GM12873 (cell line): ENCODE data around the gene SETD6.

ENCODE experiments used
- CTCF ChIP-seq: IDR thresholded peaks from 2 replicates; pipeline ENCODE4 v1.5.1; 2012; ENCODE audit warnings: low read depth, mild to moderate bottlenecking, moderate library complexity, low read length, control low read depth; ENCODE audit not compliant: insufficient read depth; ENCODE audit errors: missing control alignments

Gene SETD6

DNA sequence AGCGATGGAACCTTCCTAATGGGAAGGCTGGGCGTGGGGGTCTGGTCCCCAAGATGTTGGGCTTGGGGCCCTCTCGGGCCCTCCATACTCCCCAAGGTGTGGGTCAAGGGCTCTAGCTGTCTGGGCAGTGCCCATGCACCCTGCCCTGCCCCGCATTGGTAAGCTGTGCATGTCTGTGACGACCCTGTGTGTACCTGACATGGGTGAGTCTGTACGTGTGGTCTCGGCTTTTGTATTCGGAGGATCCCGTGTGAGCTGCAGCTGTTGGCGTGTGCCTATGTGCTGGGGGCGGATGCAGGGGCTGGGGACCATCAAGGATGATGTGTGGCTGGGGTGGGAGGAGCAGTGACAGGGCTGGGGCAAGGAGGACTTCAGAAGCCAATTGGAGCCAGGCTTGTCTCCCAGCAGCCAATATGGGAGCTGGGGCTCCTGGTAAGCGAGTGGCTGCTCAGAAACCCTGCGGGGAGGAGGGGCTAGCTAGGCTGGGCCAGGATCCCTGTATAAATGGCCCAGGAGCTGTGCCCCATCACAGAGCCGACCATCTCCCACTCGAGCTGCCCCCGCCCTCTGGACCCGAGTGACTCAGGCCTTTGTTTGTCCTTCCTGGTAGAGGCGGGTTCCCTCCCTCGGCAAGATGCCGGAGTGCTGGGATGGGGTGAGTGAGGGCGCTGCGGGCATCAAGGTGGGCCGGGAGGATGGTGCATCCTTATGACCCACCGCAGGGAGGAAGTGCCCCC is 15.5 kb upstream of the SETD6 start, which contains the start of gene NDRG4:
Gene NDRG4, plus strand, starts transcription at position 529 of the 737 bp plus-strand sequence. Its CDS starts 106 bp downstream, at position 635.
- no peak for TF ChIP-seq CTCF

GRCh38 chr16:58500430-58501241 is 14.7 kb upstream of the SETD6 start:
- TF ChIP-seq CTCF, result no peak

DNA sequence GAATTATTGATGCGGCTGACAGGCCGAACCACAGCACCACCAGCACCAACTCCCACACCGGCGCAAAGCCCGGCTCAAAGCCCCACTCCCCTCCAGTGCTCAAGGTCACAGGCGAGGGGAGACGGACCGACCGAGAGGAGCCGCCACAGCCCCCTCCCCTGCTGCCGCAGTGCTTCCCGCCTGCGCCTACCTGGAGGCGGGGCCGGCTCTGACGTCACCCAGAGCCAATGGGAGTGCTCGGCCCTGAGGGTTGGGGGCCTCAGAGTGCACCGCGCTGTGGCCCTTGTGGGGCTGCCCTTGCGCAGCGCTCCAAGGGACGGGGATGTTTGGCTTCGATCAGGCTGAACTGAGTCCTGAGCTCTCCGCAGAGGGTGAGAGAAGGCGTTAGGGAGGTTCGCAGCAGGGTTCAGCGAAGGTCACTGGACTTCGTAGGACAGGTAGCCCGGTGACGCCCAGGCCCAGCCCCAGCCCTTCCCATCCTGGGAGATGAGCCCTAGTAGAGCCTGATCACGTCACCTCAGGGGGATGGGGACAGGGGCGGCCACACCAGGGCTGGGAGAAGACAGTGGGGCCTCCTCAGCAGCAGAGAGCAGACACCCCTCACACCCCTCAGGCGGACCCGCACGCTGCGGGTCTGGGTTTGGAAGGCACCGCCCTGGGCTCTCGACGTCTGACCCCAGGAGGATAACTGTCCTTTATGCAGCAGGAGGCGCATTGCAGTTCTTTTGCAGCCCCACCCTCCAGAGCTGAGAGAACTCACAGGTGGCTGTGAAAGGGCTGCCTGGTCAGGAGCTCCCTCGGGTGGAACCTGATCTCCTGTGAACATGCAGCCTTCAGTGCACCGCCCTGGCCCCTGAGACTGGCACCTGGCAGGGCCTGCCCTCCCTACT is 13.8 kb upstream of the SETD6 start:
- no peak for TF ChIP-seq CTCF

DNA sequence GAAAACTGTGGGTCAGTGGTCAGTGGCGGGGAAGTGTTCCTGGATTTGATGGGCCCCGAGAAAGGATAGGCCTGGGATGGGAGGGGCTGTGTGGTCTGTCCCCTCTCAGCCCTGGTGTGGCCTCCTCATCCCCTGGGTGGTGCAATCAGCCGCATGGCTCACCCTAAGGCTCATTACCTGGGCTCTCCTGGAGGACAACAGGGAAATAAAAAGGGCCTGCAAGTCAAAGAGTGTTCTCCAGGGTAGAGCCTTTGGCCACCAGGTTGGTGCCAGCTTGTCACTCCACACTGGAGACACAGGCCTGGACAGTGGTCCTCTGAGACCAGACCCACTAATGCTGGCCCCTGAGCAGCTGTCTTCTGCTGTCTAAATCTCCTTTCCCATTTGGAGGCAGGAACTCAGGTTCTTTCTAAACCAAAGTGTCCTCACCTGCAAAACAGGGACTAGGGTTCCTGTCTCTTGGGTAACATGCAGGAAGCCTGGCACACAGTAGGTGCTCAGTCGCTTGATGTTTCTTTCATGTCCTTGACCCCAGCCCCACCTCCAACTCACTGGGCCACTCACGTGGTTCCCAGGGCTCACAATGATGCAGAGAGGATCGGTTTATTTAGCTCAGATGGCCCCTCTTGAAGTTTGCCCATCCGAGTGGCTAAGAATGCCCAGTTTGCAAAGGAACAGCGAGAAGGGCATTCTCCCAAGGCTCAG is 12.9 kb upstream of the SETD6 start:
- no peak for TF ChIP-seq CTCF

DNA sequence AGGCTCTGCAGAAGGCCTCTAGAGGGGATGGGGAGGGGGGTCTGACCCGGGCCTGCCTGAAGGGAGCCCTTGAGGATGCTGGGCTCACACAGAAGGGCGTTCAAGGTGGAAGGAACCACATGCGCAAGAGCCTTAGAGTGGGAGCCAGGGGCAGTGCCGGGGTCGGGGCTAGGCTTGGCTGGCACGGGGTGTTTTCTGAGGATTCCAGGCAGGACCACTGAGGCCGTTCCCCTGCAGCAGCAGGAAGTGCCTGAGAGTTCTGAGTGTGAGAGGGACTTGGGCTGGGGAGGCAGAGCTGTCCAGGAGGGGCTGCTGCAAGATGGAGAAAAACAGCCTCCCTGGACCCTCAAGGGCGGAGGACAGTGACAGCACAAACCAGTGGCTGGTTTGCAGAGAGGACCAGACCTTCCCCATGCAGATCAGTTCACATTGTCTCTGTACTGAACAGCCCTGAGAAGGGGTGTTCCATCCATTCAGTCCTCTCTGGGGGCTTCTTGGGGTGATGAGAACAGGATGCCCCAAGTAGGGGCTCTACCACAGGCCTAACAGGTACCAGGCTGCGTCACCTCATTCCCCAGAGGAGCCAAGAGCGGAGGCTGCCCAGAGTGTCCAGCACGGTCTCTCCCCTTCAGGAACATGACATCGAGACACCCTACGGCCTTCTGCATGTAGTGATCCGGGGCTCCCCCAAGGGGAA is 12.0 kb upstream of the SETD6 start:
- no peak for TF ChIP-seq CTCF

GRCh38 chr16:58503863-58504688 is 11.2 kb upstream of the SETD6 start:
- no peak for TF ChIP-seq CTCF
